HG03354 (cell line): ENCODE measurements around the gene TBX4.

Experiments
- ATAC-seq: cut with Tn5 transposase; IDR thresholded peaks from one replicate; pipeline ENCODE4 v1.9.1; 2021; ENCODE audit warnings: mild to moderate bottlenecking; ENCODE audit not compliant: unreplicated experiment, poor library complexity, severe bottlenecking

TBX4 gene

GRCh38 chr17:61477204-61477834, 25.1 kb downstream of the TBX4 start:
- no peak for ATAC-seq

GRCh38 chr17:61478026-61478789, 26.0 kb downstream of the TBX4 start:
- ATAC-seq = no peak

DNA sequence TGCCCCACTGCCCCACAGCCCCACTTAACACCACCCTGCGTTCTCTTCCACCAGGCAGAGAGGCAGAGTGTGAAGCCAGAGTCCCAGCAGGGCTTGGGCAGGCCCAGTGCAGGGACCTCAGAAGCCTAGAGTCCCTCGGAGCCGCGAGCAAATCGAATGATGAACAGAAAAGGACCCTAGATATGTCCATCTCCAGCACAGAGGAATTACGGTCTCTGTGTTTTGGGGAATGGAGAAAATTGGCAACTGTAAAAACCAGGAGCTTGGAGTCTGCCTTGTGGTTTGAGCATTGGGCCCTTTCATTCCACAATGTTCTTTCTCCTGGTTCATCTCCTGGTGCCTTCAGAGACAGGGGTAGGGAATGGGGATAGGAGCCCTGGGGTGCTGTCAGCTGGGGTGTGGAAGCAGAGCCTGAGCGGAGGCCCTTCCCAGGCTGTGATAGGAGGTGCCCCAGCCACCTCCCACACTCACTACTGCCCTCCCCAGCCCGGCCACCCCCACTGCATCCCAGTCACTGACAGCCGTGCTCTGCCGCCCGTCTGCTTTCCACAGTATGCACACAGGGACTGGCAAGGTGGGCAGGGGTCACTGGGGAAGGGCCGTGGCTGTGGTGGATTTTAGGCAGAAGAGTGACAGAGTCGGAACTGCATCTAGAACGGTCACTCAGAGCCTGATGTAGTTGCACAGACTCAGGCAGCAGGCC, 26.7 kb downstream of the TBX4 start:
- no peak for ATAC-seq

GRCh38 chr17:61479493-61480413, 27.5 kb downstream of the TBX4 start:
- no peak for ATAC-seq

DNA sequence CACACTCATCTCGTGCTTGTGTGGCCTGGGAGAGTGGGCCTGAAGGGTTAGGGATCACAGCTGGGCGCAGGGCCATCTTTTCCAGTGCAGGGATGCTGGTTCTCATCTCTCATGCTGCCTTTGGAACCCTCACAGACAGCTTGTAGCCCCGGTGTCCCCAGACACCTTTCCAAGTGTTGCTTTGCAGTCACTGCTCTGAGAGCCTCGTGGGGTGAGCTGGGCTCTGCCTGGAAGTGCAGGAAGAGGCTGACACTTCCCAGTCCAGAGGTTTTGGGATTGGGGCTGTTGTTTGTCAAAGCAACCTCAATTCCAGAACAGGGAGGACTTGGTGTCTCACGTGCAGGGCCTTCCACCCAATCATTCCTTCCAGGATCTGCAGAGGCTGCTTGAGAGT, 28.2 kb downstream of the TBX4 start:
- no peak for ATAC-seq

DNA sequence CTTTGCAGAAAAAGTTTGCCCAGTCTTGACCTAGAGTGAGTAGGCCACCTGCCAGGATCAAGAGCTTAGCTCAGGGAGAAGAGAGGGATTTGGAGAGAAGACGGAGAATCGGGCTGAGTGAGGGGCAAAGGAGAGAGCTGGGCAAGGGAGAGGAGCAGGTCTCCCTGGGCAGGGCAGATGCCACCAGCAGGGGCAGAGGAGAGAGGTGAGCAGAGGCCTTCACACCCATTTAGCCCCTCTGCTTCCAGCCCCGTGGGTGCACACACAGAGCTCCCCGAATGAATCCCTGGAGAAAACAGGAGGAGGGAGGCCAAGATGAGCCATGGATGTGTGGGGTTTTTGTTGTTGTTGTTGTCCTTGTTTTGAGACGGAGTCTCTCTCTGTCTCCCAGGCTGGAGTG, 29.2 kb downstream of the TBX4 start:
- no peak for ATAC-seq

DNA sequence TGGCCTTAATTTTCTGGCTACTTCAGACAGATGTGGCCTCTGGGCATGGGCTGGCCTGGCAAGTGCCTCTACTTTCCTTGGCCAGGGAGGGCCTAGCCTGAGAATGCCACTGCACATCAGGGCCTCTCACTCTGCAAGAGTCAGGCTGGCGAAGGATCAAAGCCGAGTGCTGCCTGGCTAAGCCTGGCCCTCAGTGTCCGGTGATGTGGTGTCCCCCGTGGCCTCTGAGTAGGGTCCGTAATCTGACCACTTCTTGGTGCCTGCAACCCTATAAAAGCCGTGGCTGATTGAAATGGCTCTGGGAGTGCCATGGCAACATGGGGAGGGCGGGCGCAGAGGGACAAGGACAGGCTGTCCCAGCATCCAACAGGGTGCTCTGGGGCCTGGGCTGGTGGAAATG, 30.2 kb downstream of the TBX4 start:
- no peak for ATAC-seq

DNA sequence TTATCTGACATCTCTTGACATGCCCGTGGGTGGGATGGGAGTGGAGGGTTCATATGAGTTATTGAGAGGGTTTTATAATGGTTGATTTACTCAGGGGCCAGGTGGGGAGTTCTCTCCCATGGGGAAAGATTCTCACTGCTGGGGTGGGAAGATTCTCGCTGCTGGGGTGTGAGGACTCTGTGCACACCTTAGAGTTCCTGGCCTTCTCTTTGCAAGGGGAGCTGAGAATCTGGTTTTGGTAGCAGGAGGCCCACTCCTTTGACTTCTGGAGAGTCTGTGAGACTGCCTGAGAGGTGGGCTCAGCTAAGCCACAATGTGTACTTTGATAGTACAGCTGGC, 31.5 kb downstream of the TBX4 start:
- no peak for ATAC-seq

DNA sequence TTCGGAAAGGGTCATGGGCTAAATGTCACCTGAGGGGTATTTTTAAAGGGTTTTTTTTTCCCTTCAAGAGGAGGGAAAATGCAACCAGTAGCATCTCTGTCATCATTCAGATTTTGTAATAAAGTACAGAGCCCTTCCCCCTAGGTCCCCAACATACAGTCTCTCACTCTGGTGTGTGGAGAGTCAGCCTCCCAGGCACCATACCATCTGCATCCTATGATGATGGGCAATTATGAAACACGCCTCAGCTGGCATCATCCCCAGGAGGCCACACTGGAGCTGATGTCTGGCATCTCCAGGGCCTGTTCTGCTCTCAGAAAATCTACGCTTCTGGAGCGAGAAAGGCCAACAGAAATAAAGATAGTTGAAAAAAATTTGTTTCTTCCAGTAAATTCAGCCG, 32.0 kb downstream of the TBX4 start:
- ATAC-seq = no peak

DNA sequence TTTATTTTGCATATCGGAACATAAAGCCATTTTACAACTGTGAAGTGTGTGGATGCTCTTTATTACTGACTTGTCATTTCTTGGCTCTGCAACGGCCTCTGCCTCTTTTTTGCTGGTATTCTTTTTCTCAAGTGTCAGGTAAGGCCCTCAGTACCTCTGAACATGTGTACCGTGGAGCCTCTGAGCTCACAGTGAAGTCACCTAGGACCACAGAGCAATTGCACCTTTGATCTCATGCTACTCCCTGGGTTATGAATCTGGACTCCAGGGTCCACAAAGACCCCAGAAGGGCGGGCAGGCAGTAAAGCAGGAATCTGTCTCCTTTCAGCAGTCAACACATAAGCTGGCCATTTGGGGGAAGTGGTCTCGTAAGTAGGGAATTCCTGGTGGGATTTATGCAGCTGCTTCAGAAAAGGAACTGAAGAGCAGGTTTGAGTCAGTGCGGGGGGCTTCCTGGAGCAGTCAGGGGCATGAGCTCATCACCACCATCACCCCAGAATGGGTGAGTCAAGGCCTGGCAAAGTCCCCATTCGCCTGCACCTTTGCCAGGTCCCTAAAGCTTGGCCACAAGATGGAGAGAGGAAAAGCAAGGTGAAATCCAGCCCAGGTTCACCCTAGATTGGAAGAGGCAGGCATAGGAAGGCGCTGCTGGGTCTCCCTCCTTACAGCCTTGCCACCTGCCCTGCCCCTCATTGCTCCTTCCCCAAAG, 33.0 kb downstream of the TBX4 start:
- no peak for ATAC-seq

- no peak for ATAC-seq
These were observed 34.2 kb downstream of the TBX4 start for GRCh38 chr17:61486135-61487120.

GRCh38 chr17:61487161-61487988, 35.2 kb downstream of the TBX4 start:
- no peak for ATAC-seq

DNA sequence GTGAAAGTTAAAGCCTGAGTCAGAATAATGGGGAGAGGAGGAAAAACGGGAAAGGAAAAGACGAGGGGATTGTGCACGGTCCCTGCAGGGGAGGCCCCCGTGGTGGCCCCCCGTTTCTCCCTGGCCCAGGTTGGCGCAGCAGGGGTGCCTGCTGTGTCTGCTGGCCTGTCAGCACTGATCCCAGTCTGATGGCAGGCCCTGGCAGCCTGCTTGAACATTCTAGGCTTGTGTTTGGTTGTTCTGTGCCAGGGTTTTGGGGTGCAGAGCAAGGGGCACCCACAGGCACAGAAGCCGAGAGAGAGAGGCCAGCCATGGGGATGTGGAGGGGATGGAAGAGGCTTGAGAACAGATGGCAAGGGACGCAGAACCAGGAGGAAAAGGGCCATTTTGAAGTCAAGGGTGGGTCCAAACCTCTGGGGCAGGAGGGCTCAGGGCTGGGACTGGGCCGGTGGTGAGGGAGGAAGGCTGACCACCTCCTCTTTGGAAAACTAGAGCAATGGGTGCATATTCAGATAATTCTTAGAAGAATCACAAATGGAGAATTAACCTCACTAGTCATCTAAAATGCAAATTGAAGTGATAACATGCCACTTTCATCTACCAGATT, 35.9 kb downstream of the TBX4 start:
- ATAC-seq = no peak

GRCh38 chr17:61488878-61489718, 36.9 kb downstream of the TBX4 start:
- no peak for ATAC-seq

DNA sequence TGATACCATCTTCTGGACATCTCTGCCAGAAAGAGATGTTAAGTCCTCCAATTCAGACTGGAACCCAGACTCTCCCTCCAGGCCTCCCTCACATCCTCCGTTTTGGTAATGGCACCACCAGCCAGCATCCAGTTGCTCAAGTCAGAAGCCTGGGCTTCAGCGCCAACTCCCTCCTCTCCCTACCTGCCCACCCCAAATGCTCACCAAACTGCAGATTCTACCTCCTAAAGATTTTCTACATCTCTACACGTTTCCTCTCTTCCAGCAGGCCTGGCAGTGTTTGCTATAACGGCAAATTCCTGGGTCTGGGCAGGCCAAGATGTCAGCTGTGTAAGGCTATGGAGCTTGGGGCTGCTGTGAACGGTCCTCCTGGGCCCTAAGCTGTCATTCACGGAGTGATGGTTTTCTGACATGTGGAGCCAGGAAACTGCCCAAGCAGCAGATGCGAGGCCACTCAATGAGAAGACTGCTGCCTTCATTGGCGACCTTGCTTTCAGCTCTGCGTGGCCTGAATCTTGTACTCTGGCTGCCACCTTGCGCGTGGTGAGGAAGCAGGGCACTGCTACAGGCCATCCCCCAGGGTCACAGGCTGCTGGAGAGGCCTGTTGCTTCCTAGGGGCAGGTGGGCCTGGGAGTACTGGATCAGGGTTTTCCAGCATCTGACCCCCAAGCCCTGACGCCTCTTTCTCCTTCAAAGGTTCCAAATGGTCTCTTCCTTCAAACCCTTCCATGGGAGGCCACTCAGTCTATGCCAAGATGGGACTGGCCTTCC, 37.7 kb downstream of the TBX4 start:
- no peak for ATAC-seq

- ATAC-seq = no peak
These were observed 38.3 kb downstream of the TBX4 start for GRCh38 chr17:61490540-61490975.
